22Rv1 (cell line): ENCODE results near the gene LAMB4.
A peak's percentile ranks its signal among the peaks of the same experiment; 100 is the strongest.

Experiments used
- H3K27ac ChIP-seq: fragments of 450-650 bp; 2 replicates; pipeline ENCODE4 v1.5.1; 2017
- CTCF ChIP-seq: fragments of 450-650 bp; IDR thresholded peaks from 2 replicates; pipeline ENCODE4 v1.5.1; 2017; ENCODE audit warnings: mild to moderate bottlenecking
- ZFX ChIP-seq: fragments of 450-650 bp; IDR thresholded peaks from 2 replicates; pipeline ENCODE4 v1.6.1; 2017; ENCODE audit warnings: antibody characterized with exemption, borderline replicate concordance

The LAMB4 gene

GRCh38 chr7:108007261-108007660 is 122.9 kb downstream of the LAMB4 start:
- TF ChIP-seq ZFX = no peak
- no peak for TF ChIP-seq CTCF
- H3K27ac ChIP-seq = no peak overlapping the region

GRCh38 chr7:108004220-108005142 is 125.7 kb downstream of the LAMB4 start:
- TF ChIP-seq CTCF = no peak
- TF ChIP-seq ZFX = no peak
- H3K27ac ChIP-seq = no peak overlapping the region

GRCh38 chr7:108003599-108003935 is 126.6 kb downstream of the LAMB4 start:
- H3K27ac ChIP-seq = no peak overlapping the region
- no peak for TF ChIP-seq CTCF
- TF ChIP-seq ZFX = no peak

GRCh38 chr7:108002726-108003598 is 127.2 kb downstream of the LAMB4 start, which contains the start of gene LAMB1:
Gene LAMB1 (minus strand): TSS chr7:108003161. CDS start chr7:108002885, 276 bp downstream.
- TF ChIP-seq CTCF (0 out of 2 replicates have a peak, but pooled peaks have one; percentile 16), ZFX (no peak)
- peak within 1 kb of the TSS; percentile 26; the same call in 1 of the 2 replicates for H3K27ac ChIP-seq

- TF ChIP-seq CTCF (no peak), ZFX (no peak)
- H3K27ac ChIP-seq = no peak overlapping the region
Observed at GRCh38 chr7:108001764-108002725, 128.1 kb downstream of the LAMB4 start.

GRCh38 chr7:108000875-108001763 is 129.0 kb downstream of the LAMB4 start:
- no peak overlapping the region for H3K27ac ChIP-seq
- TF ChIP-seq CTCF = no peak
- no peak for TF ChIP-seq ZFX
